ENCODE data around the gene CRY2.

- TF ChIP-seq CTCF (conservative IDR thresholded peaks at IDR 0.05; ENCODE audit: low read depth in 2 of 2) = no peak
- TF ChIP-seq EZH2phosphoT487 (IDR thresholded peaks at IDR 0.05; ENCODE audit: unreplicated experiment) = no peak
- TF ChIP-seq POLR2AphosphoS5 (IDR thresholded peaks at IDR 0.05; ENCODE audit: low read depth) = no peak
- TF ChIP-seq ETS1 (IDR thresholded peaks at IDR 0.05) = no peak
- no peak for TF ChIP-seq EZH2 (IDR thresholded peaks at IDR 0.05; ENCODE audit: low read depth, unreplicated experiment)
- TF ChIP-seq NANOG (IDR thresholded peaks at IDR 0.05; ENCODE audit: borderline replicate concordance) = no peak
- TF ChIP-seq CREB1 (CRISPR knock-in tag; IDR thresholded peaks at IDR 0.05; ENCODE audit: low read depth) = no peak
- no peak for TF ChIP-seq REST (IDR thresholded peaks at IDR 0.05; ENCODE audit: unreplicated experiment)
- TF ChIP-seq ZNF462 (CRISPR knock-in tag; IDR thresholded peaks at IDR 0.05) = no peak
- no peak for TF ChIP-seq STAT1 (IDR thresholded peaks at IDR 0.05; ENCODE audit: unreplicated experiment)
- no peak for TF ChIP-seq JUNB (IDR thresholded peaks at IDR 0.05; ENCODE audit: unreplicated experiment)
- TF ChIP-seq ZNF114 (CRISPR knock-in tag; IDR thresholded peaks at IDR 0.05) = no peak
- TF ChIP-seq ZNF331 (CRISPR knock-in tag; IDR thresholded peaks at IDR 0.05; ENCODE audit: low read depth) = no peak
Observed at GRCh38 chr11:45887587-45887986, 40.3 kb downstream of the CRY2 start.

Measured in GM23338 (cell line).